ENCODE data around the gene RUNDC3A. TPM values are rescaled to one million over a fixed set of nuclear protein-coding genes. Genes with fewer than 3 reads are reported as not detected.
"Not testable (repeated sequence)": the region's sequence is repeated elsewhere in the genome, so short reads cannot be mapped to it uniquely, and the experiment has no call there.

Gene RUNDC3A
- total and polyA plus RNA-seq, 4 experiments from 2014 or later = 0.19 to 0.28 TPM; not detected in 2

DNA sequence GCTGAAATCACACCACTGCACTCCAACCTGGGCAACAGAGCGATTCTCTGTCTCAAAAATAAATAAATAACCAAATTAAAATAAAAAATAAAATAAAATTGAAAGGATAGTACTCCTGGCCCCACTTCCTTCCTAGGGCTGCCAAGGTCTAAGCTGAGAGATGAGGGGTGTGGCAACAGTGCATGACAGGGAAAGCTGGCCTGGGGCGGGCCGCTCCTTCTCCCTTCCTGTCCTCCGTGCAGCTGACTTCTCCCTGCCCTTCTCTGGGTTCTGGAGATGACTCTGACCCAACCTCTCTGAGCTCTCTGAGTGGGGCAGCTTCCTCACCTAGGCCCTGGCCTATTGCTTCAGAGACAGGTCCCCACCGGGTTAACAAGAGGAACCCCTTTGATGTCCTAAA lies 25.0 kb downstream of the RUNDC3A start:
- intact Hi-C loops (cut with micrococcal nuclease) = no loop called here
- Histone ChIP-seq H3K27me3 (ENCODE audit: insufficient read depth, low read length) (no peaks in the 10 kb centered on the region), H3K9me3 (ENCODE audit: control insufficient read depth in 1 of 2, low read length in 2 of 2) (no peaks in the 10 kb centered on the region), H3K36me3 (ENCODE audit: insufficient read depth, low read length) (no peaks in the 10 kb centered on the region), H3K4me1 (ENCODE audit: insufficient read depth, low read length) (no peaks in the 10 kb centered on the region), H3K27ac (ENCODE audit: low read depth, low read length) (no peak overlapping the region), H3K4me3 (ENCODE audit: low read length in 2 of 2) (no peak overlapping the region)
- ChIA-PET POLR2A (ENCODE audit: partially characterized antibody) (interaction anchor here (0.8 to 1.5 kb wide), 2 partner anchors 8 to 123 kb away, joined by 3 to 4 read pairs; no protein-coding TSS in a partner anchor), CTCF (ENCODE audit: partially characterized antibody) (interaction anchor here (0.6 to 7.4 kb wide), 6 partner anchors 12 to 129 kb away, joined by 3 to 107 read pairs (median 4); partner anchors contain the start of gene GRN)
- no peak overlapping the region for H3K4me3 Mint-ChIP-seq
- no peak overlapping the region for H3K27ac Mint-ChIP-seq
- no peak for DNase-seq
- peaks cover 3 to 5% of the 10 kb centered on the region in 2 donors for H3K27me3 Mint-ChIP-seq
- peaks cover 5 to 7% (median 6%) of the 10 kb centered on the region in 4 donors for H3K4me1 Mint-ChIP-seq
- H3K9me3 Mint-ChIP-seq = no peaks in the 10 kb centered on the region
- H3K36me3 Mint-ChIP-seq = no peaks in the 10 kb centered on the region

- no peaks in the 10 kb centered on the region for H3K9me3 Mint-ChIP-seq
- POLR2A ChIA-PET (ENCODE audit: partially characterized antibody) = interaction anchor here (0.8 to 1.5 kb wide), 2 partner anchors 9 to 124 kb away, joined by 3 to 4 read pairs; no protein-coding TSS in a partner anchor
- H3K27me3 ChIP-seq (ENCODE audit: insufficient read depth, low read length) = no peaks in the 10 kb centered on the region
- CTCF ChIA-PET (ENCODE audit: partially characterized antibody) = interaction anchor here (0.8 to 7.4 kb wide), 3 partner anchors 11 to 146 kb away, joined by 3 to 32 read pairs (median 3); partner anchors contain the start of gene GRN
- no peak for DNase-seq
- intact Hi-C loops (cut with micrococcal nuclease) = no loop called here
- no peak overlapping the region for H3K4me3 ChIP-seq (ENCODE audit: low read length in 2 of 2)
- H3K27ac Mint-ChIP-seq = no peak overlapping the region
- H3K4me1 Mint-ChIP-seq = peaks cover 5 to 11% (median 6%) of the 10 kb centered on the region in 4 donors
- H3K9me3 ChIP-seq (ENCODE audit: control insufficient read depth in 1 of 2, low read length in 2 of 2) = no peaks in the 10 kb centered on the region
- H3K36me3 Mint-ChIP-seq = no peaks in the 10 kb centered on the region
- peaks cover 3 to 5% of the 10 kb centered on the region in 2 donors for H3K27me3 Mint-ChIP-seq
- no peaks in the 10 kb centered on the region for H3K4me1 ChIP-seq (ENCODE audit: insufficient read depth, low read length)
- no peak overlapping the region for H3K27ac ChIP-seq (ENCODE audit: low read depth, low read length)
- no peaks in the 10 kb centered on the region for H3K36me3 ChIP-seq (ENCODE audit: insufficient read depth, low read length)
- no peak overlapping the region for H3K4me3 Mint-ChIP-seq
Measured at GRCh38 chr17:44334315-44334714, 25.9 kb downstream of the RUNDC3A start.

GRCh38 chr17:44334727-44335126 lies 26.3 kb downstream of the RUNDC3A start:
- H3K27me3 ChIP-seq (ENCODE audit: insufficient read depth, low read length) = no peaks in the 10 kb centered on the region
- Mint-ChIP-seq H3K4me1 (peaks cover 5 to 11% (median 6%) of the 10 kb centered on the region in 4 donors), H3K27ac (no peak overlapping the region), H3K9me3 (no peaks in the 10 kb centered on the region), H3K27me3 (peaks cover 3 to 5% of the 10 kb centered on the region in 2 donors), H3K36me3 (no peaks in the 10 kb centered on the region), H3K4me3 (no peak overlapping the region)
- no peaks in the 10 kb centered on the region for H3K4me1 ChIP-seq (ENCODE audit: insufficient read depth, low read length)
- DNase-seq = no peak
- intact Hi-C loops (cut with micrococcal nuclease) = no loop called here
- no peak overlapping the region for H3K4me3 ChIP-seq (ENCODE audit: low read length in 2 of 2)
- H3K9me3 ChIP-seq (ENCODE audit: control insufficient read depth in 1 of 2, low read length in 2 of 2) = no peaks in the 10 kb centered on the region
- H3K36me3 ChIP-seq (ENCODE audit: insufficient read depth, low read length) = no peaks in the 10 kb centered on the region
- CTCF ChIA-PET (ENCODE audit: partially characterized antibody) = interaction anchor here (0.8 to 7.4 kb wide), 4 partner anchors 10 to 146 kb away, joined by 3 to 32 read pairs (median 4); partner anchors contain the start of gene GRN
- POLR2A ChIA-PET (ENCODE audit: partially characterized antibody) = interaction anchor here (1.5 kb wide), 1 partner anchor 125 kb away, joined by 4 read pairs; no protein-coding TSS in a partner anchor
- no peak overlapping the region for H3K27ac ChIP-seq (ENCODE audit: low read depth, low read length)

GRCh38 chr17:44335564-44335963 lies 27.2 kb downstream of the RUNDC3A start:
- Mint-ChIP-seq H3K4me1 (peaks cover 5 to 11% (median 6%) of the 10 kb centered on the region in 4 donors), H3K27me3 (peaks cover 3 to 9% of the 10 kb centered on the region in 2 donors), H3K36me3 (no peaks in the 10 kb centered on the region), H3K4me3 (no peak overlapping the region), H3K9me3 (no peaks in the 10 kb centered on the region), H3K27ac (no peak overlapping the region)
- H3K36me3 ChIP-seq (ENCODE audit: insufficient read depth, low read length) = no peaks in the 10 kb centered on the region
- H3K4me1 ChIP-seq (ENCODE audit: insufficient read depth, low read length) = no peaks in the 10 kb centered on the region
- H3K27me3 ChIP-seq (ENCODE audit: insufficient read depth, low read length) = no peaks in the 10 kb centered on the region
- H3K4me3 ChIP-seq (ENCODE audit: low read length in 2 of 2) = no peak overlapping the region
- H3K9me3 ChIP-seq (ENCODE audit: control insufficient read depth in 1 of 2, low read length in 2 of 2) = no peaks in the 10 kb centered on the region
- H3K27ac ChIP-seq (ENCODE audit: low read depth, low read length) = no peak overlapping the region
- intact Hi-C loops (cut with micrococcal nuclease) = no loop called here
- CTCF ChIA-PET (ENCODE audit: partially characterized antibody) = interaction anchor here (1.0 to 7.4 kb wide), 2 partner anchors 10 to 126 kb away, joined by 4 to 32 read pairs; partner anchors contain the start of gene GRN
- POLR2A ChIA-PET (ENCODE audit: partially characterized antibody) = no interaction called here
- DNase-seq = no peak

GRCh38 chr17:44335968-44336367 lies 27.6 kb downstream of the RUNDC3A start:
- Mint-ChIP-seq H3K4me1 (peaks cover 5 to 10% (median 6%) of the 10 kb centered on the region in 4 donors), H3K36me3 (no peaks in the 10 kb centered on the region), H3K27ac (no peak overlapping the region), H3K9me3 (no peaks in the 10 kb centered on the region), H3K27me3 (peaks cover 3 to 10% of the 10 kb centered on the region in 2 donors), H3K4me3 (no peak overlapping the region)
- ChIA-PET CTCF (ENCODE audit: partially characterized antibody) (interaction anchor here (1.0 to 7.4 kb wide), 2 partner anchors 9 to 126 kb away, joined by 4 to 32 read pairs; partner anchors contain the start of gene GRN), POLR2A (ENCODE audit: partially characterized antibody) (no interaction called here)
- Histone ChIP-seq H3K4me1 (ENCODE audit: insufficient read depth, low read length) (no peaks in the 10 kb centered on the region), H3K4me3 (ENCODE audit: low read length in 2 of 2) (no peak overlapping the region), H3K27me3 (ENCODE audit: insufficient read depth, low read length) (no peaks in the 10 kb centered on the region), H3K9me3 (ENCODE audit: control insufficient read depth in 1 of 2, low read length in 2 of 2) (no peaks in the 10 kb centered on the region), H3K36me3 (ENCODE audit: insufficient read depth, low read length) (no peaks in the 10 kb centered on the region), H3K27ac (ENCODE audit: low read depth, low read length) (no peak overlapping the region)
- DNase-seq = no peak
- intact Hi-C loops (cut with micrococcal nuclease) = no loop called here

GRCh38 chr17:44338702-44339101 lies 30.3 kb downstream of the RUNDC3A start:
- H3K4me3 Mint-ChIP-seq = no peak overlapping the region
- Histone ChIP-seq H3K27me3 (ENCODE audit: insufficient read depth, low read length) (no peaks in the 10 kb centered on the region), H3K9me3 (ENCODE audit: control insufficient read depth in 1 of 2, low read length in 2 of 2) (no peaks in the 10 kb centered on the region), H3K4me3 (ENCODE audit: low read length in 2 of 2) (no peak overlapping the region), H3K4me1 (ENCODE audit: insufficient read depth, low read length) (no peaks in the 10 kb centered on the region), H3K36me3 (ENCODE audit: insufficient read depth, low read length) (no peaks in the 10 kb centered on the region), H3K27ac (ENCODE audit: low read depth, low read length) (no peak overlapping the region)
- no peaks in the 10 kb centered on the region for H3K9me3 Mint-ChIP-seq
- no peak for DNase-seq
- H3K27ac Mint-ChIP-seq = peak overlapping the region in 3 of 7 donors; percentile 9 to 66 (median 18)
- peaks cover 0 to 8% (median 0%) of the 10 kb centered on the region in 4 donors for H3K4me1 Mint-ChIP-seq
- peaks cover 3 to 10% of the 10 kb centered on the region in 2 donors for H3K27me3 Mint-ChIP-seq
- ChIA-PET POLR2A (ENCODE audit: partially characterized antibody) (no interaction called here), CTCF (ENCODE audit: partially characterized antibody) (interaction anchor here (1.3 kb wide), 2 partner anchors 11 to 129 kb away, joined by 5 to 7 read pairs; no protein-coding TSS in a partner anchor)
- intact Hi-C loops (cut with micrococcal nuclease) = no loop called here
- H3K36me3 Mint-ChIP-seq = no peaks in the 10 kb centered on the region

- Mint-ChIP-seq H3K27me3 (peaks cover 3 to 10% of the 10 kb centered on the region in 2 donors), H3K4me1 (peaks cover 4 to 19% (median 10%) of the 10 kb centered on the region in 4 donors)
- H3K36me3 Mint-ChIP-seq; DNase-seq; H3K4me3 Mint-ChIP-seq; H3K27ac ChIP-seq (ENCODE audit: low read depth, low read length); H3K4me3 ChIP-seq (ENCODE audit: low read length in 2 of 2); intact Hi-C loops (cut with micrococcal nuclease); H3K27ac Mint-ChIP-seq; H3K36me3 ChIP-seq (ENCODE audit: insufficient read depth, low read length); POLR2A ChIA-PET (ENCODE audit: partially characterized antibody); H3K9me3 Mint-ChIP-seq; H3K9me3 ChIP-seq (ENCODE audit: control insufficient read depth in 1 of 2, low read length in 2 of 2); H3K27me3 ChIP-seq (ENCODE audit: insufficient read depth, low read length); H3K4me1 ChIP-seq (ENCODE audit: insufficient read depth, low read length): not testable (repeated sequence)
- CTCF ChIA-PET (ENCODE audit: partially characterized antibody) = interaction anchor here (1.1 kb wide), 1 partner anchor 9 kb away, joined by 3 read pairs; no protein-coding TSS in a partner anchor
Measured at GRCh38 chr17:44340553-44340952, 32.2 kb downstream of the RUNDC3A start.
